Activated CD8-positive, alpha-beta memory T cell treated with anti-CD3 and anti-CD28 coated beads, Interleukin-2, amount 50 U/mL, for 24 hours (primary cell): Measurements from ENCODE around the gene ETV7.
A peak's percentile ranks its signal among the peaks of the same experiment; 100 is the strongest.
"Not testable (repeated sequence)": the region's sequence is repeated elsewhere in the genome, so short reads cannot be mapped to it uniquely, and the experiment has no call there.

Experiments used
- DNase-seq: peaks from one replicate; pipeline ENCODE4 v3.0.0-alpha.2; 2020; ENCODE audit errors: extremely low read depth

The ETV7 gene

DNA sequence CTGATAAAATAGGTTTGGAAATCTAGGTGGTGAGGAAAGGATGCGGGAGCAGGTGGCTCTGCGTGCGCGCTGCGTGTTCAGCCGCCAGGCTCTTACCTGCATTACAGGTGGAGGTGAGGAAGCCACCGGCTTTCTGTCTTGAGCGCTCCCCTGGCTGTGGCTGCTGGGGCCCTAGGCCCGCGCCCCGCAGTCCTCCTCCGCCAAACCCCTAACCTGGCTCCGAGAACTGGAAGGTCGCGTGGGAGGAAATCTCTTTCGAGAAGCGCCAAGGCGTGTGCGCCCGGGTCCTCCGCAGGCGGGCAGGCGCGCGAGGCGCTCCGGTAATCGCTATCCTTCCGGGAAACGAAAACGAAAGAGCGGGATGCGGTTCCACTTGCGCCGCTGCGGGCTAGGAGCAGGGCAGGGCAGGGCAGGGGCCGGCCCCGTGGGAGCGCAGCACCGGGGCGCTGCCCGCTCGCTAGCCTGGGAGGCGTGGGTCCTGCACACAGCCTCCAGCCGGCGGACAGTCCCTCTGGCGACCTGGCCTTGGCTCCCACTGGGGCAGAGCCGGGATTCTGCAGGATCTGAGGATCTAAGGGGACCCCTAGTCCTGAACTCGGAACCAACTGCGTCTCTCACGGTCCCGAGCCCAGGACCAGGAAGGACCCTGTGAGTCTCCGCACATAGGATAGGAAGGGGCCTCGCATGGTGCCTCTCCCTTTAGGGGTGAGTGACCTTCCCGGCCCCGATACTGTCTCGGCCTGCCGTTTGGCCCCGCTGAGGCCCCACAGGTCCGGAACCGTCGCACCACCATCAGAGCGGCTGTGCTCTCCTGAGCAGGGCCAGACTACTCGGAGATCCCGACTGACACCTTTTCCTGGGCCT lies at the start of gene ETV7:
Gene ETV7, minus strand, starts transcription at position 230 of the 864 bp plus-strand sequence. Its CDS starts 128 bp downstream, at position 102.
- no peak for DNase-seq

DNA sequence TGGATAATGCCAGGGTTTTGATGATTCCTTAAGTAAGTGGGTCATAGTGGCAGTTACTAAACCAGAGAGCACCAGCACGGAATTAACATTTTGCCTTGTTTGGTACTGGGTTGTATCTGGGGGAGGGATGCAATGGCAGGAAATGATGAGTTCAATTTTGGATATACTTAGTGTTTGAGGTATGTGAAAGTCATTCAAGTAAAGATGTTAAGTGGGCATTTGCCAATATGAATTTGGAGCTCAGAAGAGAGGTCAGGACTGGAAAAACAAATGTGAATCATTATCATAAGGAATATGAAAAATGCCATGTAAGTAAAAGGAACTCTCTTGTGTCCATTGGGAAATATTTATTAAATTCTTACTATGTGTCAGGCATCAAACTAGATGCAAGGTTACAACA lies 49.0 kb upstream of the ETV7 start:
- DNase-seq: no peak

DNA sequence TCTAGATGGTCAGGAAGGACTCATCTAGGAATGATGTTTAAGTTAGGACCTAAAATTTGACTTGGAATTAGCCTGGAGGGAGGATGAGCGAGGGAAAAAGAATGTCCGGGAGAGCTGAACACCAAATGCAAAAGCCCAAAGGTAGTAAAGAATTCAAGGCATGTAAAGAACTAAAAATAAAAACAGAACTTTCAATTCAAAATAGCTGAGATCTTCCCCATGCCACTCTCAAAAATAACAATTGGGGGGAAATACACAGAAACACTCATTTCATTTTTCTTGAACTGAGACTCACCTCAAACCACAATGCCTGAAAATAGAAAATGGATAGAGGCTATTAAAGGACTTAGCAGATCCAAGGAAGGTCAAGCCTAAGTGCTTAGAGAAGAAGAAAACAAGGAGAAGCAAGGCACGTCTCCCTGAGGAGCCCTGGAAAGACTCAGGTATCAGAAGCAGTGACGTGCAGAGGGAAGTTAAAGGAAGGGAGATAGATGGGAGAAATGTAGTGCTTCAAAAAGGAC lies 44.7 kb upstream of the ETV7 start:
- DNase-seq: no peak

DNA sequence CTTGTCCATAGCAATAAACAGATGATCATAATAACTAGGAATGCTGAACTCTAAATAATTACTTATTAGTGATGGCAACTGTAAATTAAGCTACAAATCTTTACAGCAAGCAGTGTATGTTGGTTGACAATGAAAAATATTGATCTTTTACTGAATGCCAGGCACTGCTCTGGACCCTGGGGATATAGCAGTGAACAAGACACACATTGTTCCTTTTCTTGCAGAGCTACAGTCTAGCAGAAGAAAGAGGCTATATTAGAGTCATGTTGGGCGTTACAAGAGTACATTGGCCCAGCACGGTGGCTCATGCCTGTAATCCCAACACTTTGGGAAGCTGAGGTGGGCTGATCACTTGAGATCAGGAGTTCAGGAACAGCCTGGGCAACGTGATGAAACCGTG lies 43.7 kb upstream of the ETV7 start:
- no peak for DNase-seq

DNA sequence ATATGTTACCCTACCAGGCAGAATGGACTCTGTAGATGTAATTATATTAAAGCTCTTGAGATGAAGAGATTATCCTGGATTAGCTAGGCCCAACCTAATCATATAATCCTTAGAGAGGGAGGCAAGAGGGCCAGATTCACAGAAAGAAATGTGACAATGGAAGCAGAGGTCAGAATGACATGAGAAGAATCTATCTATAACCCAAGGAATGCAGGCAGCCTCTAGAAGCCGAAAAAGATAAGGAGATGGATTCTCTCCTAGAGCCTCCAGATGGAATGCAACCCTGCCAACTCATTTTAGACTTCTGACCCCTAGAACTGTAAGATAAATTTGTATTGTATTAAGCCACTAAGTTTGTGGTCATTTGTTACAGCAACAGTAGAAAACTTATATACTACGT lies 42.9 kb upstream of the ETV7 start:
- no peak for DNase-seq

DNA sequence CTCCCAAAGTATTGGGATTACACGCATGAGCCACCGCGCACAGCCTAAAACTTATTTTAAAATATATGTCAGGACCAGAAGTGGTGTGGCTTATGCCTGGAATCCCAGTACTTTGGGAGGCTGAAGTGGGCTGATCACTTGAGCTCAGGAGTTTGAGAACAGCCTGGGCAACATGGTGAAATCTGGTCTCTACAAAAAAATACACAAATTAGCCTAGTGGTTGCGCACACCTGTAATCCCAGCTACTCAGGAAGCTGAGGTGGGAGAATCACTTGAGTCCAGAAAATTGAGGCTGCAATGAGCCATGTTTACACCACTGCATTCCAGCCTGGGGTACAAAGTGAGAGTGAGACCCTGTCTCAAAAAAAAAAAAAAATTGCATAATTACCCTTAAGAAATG lies 41.4 kb upstream of the ETV7 start:
- no peak for DNase-seq

DNA sequence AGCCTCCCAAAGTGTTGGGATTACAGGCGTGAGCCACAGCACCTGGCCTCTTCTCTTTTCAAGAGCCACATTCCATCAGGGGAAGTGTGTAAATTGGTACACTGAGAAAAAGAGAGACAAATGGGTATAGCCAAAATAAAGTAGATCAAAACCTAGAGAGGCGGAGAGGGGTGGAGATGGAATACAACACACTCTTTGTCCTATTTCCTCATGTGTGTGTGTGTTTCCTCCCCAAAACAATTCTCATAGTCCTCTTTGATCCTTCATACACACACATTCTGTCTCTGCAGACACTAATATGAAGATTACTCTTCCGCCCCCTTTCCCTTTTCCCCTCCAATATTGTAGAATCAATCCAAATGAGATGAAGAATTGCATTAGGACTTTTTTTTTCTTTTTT lies 39.2 kb upstream of the ETV7 start:
- no peak for DNase-seq

DNA sequence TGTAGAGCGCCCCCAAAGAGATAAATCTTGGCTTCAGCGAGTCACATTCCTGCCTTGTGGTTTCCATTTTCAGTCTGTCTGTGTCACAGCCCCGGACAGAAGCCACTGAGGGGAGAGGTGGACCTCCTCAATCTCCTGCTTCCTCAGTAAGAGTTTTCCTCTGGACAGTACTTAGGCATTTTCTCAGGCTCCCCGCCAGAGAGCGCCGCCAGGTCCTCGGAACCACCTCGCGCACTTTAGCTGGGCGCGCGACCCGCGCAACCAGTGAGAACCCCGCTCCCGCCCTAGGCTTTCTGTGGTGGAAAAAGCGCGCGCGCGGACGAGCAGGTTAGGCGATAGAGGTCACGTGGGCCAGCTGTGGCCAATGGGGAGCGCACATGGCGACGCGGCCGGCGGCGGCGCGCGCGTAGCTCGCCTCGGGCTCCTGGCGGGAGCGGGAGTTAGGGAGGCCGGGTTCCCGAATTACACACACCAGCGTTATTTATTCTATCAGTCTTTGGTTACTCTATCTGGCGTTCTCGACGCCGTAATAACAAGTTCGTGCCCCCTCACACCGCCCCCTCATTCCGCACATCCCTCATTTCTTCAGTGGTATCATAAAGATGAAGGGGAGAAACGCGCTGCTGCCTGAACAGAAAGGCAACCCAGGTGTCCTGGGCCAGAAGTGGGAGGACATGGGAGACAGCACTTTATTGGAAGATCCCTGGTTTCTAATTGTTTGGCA lies 35.8 kb upstream of the ETV7 start:
- DNase-seq: peak; percentile 97

DNA sequence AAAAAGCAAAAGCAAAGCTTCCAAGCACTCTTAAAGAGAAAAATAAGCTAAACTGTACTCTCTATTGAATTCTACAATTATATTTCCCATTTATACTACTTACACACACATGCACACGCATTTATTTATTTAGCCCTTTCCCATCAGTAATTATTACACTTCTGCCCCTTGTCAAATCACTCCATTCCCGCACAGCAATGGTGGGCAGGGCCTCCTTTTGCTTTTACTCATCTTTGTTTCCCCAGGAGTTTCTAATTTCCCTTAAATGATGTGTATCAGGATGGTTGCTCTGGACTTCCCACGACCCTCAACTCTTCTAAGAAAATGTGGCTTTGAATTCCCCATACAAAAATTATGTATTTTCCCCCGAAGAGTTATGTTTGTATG lies 35.2 kb upstream of the ETV7 start:
- no peak for DNase-seq

DNA sequence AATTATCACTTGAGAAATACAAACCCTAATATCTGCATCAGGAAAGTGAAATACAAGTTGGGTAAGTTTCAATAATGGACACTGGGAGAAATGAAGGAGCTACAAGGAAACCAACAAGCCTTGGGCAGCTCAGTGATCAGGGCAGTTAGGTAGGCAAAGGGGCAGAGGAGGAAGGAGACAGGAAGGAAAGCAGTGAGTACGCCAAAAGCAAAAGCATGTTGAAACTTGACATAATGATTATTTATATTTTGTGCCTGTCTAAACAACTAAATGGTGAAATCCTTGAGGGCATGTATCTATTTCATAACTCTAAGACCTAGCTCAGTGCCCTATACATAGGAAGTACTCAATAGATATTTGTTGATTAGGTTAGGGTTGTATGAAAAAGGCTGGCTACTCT lies 31.8 kb upstream of the ETV7 start:
- no peak for DNase-seq

DNA sequence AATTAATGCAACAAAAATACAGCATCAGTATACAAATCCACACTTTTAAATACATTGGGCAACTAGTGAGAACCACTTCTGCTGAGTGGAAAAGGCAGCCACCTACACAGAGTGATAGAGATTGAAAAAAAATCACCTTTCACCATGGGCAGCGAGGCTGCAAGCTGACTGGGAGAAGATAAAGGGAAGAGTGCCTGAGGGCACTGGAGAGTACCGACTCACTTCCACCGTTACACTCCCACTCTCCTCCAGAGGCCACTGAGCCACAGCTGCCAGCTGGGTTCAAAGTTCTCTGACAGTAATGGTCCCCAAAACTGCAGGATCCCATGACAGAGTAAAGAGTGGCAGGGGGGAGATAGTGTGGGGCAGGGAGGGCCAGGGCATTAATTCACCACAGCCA lies 31.1 kb upstream of the ETV7 start:
- no peak for DNase-seq

DNA sequence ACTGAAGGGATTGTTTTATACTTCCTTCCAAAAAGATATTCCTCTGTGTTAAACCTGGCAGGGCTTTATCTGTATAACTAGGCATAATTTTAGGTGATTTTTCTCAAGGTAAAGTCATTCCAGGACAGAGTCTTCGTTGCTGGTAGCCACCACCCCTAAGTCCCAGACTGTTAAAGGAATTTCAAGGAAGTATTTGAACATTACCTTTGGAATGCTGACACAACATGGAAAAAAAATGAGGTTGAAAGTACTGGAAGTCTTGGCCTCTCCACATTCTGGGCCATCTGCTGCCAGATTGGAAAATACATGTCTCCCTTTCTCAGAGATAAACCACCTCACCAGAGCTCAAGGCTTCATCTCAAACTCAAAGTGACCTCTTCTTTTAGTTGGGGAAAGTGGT lies 27.0 kb upstream of the ETV7 start:
- no peak for DNase-seq

DNA sequence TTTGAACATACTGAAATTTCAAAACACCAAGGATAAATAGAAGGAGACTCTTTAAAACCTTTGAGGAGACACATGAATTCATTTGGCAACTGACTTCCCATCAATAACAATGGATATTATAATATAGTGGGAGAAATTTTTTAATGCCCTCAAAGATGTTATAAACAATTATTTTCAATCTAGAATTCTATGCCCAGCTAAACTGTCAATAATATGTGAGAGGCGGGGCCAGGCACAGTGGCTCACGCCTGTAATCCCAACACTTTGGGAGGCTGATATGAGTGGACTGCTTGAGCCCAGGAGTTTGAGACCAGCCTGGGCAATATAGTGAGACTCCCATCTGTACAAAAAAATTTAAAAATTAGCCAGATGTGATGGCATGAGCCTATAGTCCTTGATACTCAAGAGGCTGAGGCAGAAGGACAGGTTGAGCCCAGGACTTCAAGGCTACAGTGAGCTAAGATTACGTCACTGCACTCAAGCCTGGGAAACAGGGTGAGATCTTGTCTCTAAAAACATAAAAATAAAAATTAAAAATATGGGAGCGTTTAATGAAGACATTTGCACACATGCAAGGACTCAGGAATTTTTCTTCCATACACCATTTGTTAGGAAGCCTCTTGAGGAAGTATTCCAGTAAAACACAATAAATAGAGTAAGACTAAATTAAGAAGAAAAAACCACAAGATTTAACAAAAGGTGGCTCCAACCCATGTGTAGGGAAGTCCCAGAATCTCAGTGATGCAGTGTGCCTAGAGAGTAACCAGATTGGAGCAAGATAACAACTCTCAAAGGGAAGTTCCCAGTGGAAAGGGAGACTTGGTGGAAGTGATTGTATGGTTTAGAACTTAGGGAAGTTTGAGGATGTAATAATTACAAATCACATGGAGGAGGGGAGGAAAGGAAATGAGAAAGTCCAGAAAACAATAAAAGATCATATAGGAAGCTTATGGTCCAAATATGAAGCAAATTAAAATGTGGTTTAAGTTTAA lies 26.3 kb upstream of the ETV7 start:
- DNase-seq: no peak

DNA sequence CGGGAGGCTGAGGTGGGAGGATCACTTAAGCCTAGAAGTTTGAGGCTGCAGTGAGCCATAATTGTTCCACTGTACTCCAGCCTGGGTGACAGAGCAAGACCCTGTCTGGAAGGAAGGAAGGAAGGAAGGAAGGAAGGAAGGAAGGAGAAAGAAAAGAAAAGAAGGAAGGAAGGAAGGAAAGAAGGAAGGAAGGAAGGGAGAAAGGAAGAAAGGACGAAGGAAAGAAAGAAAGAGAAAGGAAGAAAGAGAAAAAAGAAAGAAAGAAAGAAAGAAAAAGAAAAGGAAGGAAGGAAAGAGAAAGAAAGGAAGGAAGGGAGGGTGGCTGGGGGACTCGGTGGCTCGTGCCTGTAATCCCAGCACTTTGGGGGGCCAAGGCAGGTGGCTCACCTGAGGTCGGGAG lies 22.2 kb upstream of the ETV7 start:
- DNase-seq: not testable (repeated sequence)

DNA sequence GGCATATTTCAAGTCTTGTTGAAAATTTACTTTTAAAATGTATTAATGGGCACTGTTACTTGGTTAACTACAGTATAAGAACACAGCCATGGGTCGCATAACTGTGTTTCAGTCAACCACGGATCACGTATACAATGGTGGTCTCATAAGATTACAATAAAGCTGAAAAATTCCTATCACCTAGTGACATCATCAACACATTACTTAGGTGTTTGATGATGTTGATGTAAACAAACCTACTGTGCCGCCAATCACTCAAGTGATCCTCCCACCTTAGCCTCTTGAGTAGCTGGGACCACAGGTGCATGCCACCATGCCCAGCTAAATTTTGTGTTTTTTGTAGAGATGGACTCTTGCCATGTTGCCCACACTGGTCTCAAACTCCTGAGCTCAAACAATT lies 16.7 kb upstream of the ETV7 start:
- no peak for DNase-seq

DNA sequence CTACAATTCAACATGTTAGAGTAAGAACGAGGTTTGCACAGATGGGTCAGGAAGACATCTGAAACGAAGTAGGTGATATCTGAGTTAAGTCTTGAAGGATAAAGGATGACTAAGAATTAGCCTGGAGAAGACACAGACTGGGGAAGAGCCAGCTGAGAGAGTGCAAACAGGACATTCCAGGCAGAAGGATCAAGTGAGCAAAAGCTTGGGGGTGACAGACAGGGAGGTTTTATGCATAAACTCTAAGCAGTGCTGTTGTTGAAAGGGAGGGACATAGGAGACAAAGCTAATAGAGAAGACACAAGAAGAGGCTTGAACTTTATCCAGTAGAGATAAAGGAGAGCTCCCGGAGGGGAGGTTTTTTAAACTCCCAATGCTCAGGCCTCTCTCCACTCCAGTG lies 15.0 kb upstream of the ETV7 start:
- no peak for DNase-seq

DNA sequence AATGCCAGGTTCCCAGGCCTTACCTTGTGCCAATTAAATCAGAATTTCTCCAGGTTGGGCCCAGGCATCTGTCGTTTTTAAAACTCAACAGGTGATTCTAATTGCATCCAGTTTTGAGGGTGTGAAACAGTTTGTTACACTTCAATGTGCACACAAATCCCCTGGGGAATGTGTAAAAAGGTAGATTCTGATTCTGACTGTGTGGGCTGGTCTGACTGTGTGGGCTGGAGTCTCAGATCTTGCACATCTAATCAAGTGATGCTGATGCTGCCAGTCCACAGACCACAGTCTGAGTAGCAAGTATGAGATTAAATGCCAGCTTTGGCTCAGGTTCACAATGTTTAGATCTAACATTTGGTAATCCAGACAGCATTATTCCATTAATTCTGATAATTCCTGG lies 12.5 kb upstream of the ETV7 start:
- DNase-seq: no peak

DNA sequence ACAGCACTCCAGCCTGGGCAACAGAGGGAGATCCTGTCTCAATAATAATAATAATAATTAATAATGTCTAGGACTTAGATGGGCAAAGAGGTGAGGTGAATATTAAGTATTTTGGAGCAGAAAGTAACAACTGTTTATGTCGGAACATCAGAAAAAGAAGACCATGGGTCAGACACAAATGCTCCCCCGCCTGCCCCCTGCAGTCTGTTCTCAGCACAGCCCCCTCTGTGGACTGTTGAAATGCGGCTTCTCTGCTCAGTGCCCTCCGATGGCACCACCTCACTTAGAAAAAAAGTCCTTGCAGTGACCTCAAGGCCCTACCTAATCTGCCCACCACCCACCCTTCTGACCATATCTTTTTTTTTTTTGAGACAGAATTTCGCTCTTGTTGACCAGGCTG lies 5.2 kb upstream of the ETV7 start:
- DNase-seq: no peak

DNA sequence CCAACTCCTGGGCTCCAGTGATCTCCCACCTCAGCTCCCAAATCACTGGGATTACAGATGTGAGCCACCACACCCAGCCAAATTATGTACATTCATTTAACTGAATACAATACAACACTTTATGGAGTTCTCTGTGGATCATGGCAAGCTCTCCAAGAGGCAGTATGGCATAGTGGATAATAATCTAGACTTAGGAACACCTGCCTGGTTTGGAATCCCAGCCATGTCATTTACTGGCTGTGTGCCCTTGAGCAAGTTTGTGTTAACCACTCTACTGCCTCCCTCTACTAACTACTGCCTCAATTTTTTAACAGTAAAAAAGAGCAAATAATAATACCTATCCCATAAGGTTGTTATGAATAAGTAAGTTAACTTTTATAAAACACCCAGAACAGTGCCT lies 1.9 kb upstream of the ETV7 start:
- no peak for DNase-seq

DNA sequence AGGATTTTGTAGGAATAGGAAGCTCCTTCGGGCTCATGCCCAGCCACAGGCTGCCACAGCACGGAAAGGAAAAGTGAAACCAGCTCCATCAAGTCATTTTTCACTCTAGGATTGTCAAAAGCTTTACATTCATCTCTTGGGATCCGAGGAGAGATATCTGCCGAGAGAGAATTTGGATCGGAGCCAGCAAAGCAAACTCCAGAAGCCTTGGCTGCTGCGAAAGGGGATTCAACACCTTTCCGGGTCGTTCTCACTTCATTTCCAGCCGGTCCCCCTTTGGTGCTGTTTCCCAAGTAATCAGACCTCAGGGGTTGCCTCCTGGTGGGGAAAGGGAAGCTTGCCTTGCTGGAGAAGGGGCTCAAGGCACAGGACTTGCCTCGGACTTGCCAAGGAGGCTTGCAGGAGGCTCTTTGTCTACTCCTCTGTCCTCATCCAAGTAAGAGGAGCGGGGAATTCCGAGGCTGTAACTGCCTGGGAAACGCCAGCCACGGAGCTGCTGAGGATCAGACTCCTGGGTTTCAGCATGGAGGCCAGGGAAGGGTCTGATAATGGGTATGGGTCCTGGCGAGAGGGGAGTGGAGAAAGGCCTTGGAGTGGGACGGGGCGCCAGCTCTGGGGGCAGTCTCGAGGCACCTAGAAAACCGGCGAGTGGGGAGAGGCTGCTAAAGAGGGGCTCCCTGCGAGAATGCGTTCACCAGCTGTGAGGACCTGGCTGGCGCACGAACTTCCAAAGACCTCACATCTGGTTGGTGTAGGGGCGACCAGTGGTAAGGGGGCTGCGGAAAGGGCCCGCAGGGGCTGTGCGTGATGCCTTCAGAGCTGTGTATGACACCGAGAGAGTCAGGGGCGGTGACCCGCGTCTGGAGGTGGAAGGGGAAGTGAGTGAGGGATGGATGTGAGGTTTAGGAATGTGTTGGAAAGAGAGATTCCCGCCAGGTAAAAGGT lies 702 bp downstream of the ETV7 start:
- no peak for DNase-seq

DNA sequence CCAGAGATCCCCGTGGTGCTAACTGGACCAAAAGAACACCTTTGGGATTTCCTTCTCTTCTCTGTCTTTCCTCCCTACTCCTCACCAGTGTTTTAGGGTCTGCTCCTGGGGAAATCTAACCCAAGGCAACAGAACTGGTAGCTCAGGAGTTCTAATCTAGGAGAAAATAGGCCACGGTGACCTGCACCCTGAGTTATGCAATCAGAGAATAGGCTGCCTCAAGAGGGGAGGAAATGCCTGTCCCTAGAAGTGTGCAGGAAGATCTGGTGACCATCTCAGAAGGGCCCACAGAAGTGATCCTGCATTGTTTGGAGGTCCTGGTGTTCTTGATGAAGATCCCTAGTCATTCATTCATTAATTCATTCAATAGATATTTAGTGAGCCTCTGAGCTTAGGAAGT lies 3.4 kb downstream of the ETV7 start:
- DNase-seq: no peak
